ENCODE measurements around the gene IL1RN.

Gene IL1RN

GRCh38 chr2:113104054-113104611 is 23.3 kb upstream of the IL1RN start:
- no peak for DNase-seq

- DNase-seq = no peak
These were observed 22.2 kb upstream of the IL1RN start for GRCh38 chr2:113105047-113105785.

- no peak for DNase-seq
These were observed 16.3 kb upstream of the IL1RN start for GRCh38 chr2:113111121-113111520.

- DNase-seq = no peak
These were observed 15.5 kb upstream of the IL1RN start for GRCh38 chr2:113111823-113112287.

- DNase-seq = no peak
These were observed 15.0 kb upstream of the IL1RN start for GRCh38 chr2:113112441-113112840.

GRCh38 chr2:113112871-113113270 is 14.5 kb upstream of the IL1RN start:
- DNase-seq = no peak

- DNase-seq = no peak
These were observed 13.6 kb upstream of the IL1RN start for GRCh38 chr2:113113807-113114206.

GRCh38 chr2:113114224-113114945 is 13.0 kb upstream of the IL1RN start:
- no peak for DNase-seq

- no peak for DNase-seq
These were observed 12.4 kb upstream of the IL1RN start for GRCh38 chr2:113114996-113115395.

GRCh38 chr2:113116100-113116958 is 11.1 kb upstream of the IL1RN start:
- no peak for DNase-seq

GRCh38 chr2:113117541-113118262 is 9.7 kb upstream of the IL1RN start:
- DNase-seq = no peak

GRCh38 chr2:113118263-113118657 is 9.1 kb upstream of the IL1RN start:
- no peak for DNase-seq

GRCh38 chr2:113119111-113119510 is 8.3 kb upstream of the IL1RN start:
- no peak for DNase-seq

GRCh38 chr2:113120861-113121260 is 6.5 kb upstream of the IL1RN start:
- no peak for DNase-seq

GRCh38 chr2:113122364-113122763 is 5.0 kb upstream of the IL1RN start:
- no peak for DNase-seq

- DNase-seq = no peak
These were observed 3.7 kb upstream of the IL1RN start for GRCh38 chr2:113123726-113124125.

GRCh38 chr2:113124181-113124961 is 3.0 kb upstream of the IL1RN start:
- DNase-seq = no peak

GRCh38 chr2:113124984-113125855 is 2.2 kb upstream of the IL1RN start:
- no peak for DNase-seq

GRCh38 chr2:113127646-113128570 is 510 bp downstream of the IL1RN start:
- DNase-seq = no peak
